Embryonic facial prominence (tissue), 1 donor: ENCODE results near the gene PSMC3.

Experiments used
- DNase-seq: peaks from one replicate; pipeline ENCODE4 v3.0.0-alpha.2; 2016; ENCODE audit errors: extremely low spot score

PSMC3 gene

GRCh38 chr11:47413908-47414684 is 12.1 kb downstream of the PSMC3 start:
- DNase-seq, result no peak

- no peak for DNase-seq
Observed at GRCh38 chr11:47413351-47413750, 12.9 kb downstream of the PSMC3 start.

GRCh38 chr11:47411884-47412746 is 14.1 kb downstream of the PSMC3 start:
- no peak for DNase-seq

GRCh38 chr11:47410370-47411264 is 15.6 kb downstream of the PSMC3 start:
- DNase-seq, result no peak

GRCh38 chr11:47409440-47410369 is 16.5 kb downstream of the PSMC3 start:
- DNase-seq, result no peak

GRCh38 chr11:47408598-47409439 is 17.4 kb downstream of the PSMC3 start:
- no peak for DNase-seq

GRCh38 chr11:47407746-47408590 is 18.3 kb downstream of the PSMC3 start, which contains the start of gene SLC39A13:
Gene SLC39A13 (plus strand): TSS chr11:47408590. CDS start chr11:47410095, 1,505 bp downstream.
- DNase-seq, result peak; percentile 85

- DNase-seq, result no peak
Observed at GRCh38 chr11:47406896-47407745, 19.1 kb downstream of the PSMC3 start.

- no peak for DNase-seq
Observed at GRCh38 chr11:47403571-47403970, 22.7 kb downstream of the PSMC3 start.

- DNase-seq, result no peak
Observed at GRCh38 chr11:47403135-47403534, 23.1 kb downstream of the PSMC3 start.

GRCh38 chr11:47400768-47401279 is 25.4 kb downstream of the PSMC3 start:
- no peak for DNase-seq

- DNase-seq, result no peak
Observed at GRCh38 chr11:47399860-47400767, 26.1 kb downstream of the PSMC3 start.

- no peak for DNase-seq
Observed at GRCh38 chr11:47398551-47398950, 27.7 kb downstream of the PSMC3 start.

GRCh38 chr11:47398011-47398410 is 28.2 kb downstream of the PSMC3 start:
- no peak for DNase-seq

- DNase-seq, result no peak
Observed at GRCh38 chr11:47396049-47396320, 30.3 kb downstream of the PSMC3 start.

GRCh38 chr11:47395223-47396048 is 30.8 kb downstream of the PSMC3 start:
- no peak for DNase-seq
